VCaP (cell line): ENCODE measurements around the gene AFAP1.

Experiments
- H3K27ac ChIP-seq: fragments of 450-650 bp; 2 replicates; pipeline ENCODE4 v1.5.1; 2017
- TF ChIP-seq, protein P1 (sequence below): fragments of 450-650 bp; conservative IDR thresholded peaks from 2 replicates; pipeline ENCODE4 v1.5.1; 2017; ENCODE audit warnings: mild to moderate bottlenecking, moderate library complexity

AFAP1 gene

DNA sequence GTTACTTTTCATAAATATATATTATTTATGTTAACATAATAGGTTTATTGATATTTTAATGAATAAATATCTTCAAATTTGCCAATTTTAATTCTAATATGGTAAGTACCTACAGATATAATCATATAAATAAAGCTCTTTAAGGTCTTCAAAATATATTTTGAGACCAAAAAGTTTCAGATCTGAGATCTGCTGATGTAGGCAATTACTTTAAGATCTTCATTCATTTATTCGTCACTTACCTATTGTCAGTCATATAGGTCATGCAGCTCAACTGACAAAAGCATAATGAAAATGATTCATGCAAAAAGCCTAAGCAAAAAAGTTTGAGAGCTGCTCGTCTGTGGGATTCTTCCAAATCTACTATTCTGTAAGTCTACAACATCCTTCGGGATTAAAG lies 64.8 kb downstream of the AFAP1 start:
- TF ChIP-seq, protein P1, sequence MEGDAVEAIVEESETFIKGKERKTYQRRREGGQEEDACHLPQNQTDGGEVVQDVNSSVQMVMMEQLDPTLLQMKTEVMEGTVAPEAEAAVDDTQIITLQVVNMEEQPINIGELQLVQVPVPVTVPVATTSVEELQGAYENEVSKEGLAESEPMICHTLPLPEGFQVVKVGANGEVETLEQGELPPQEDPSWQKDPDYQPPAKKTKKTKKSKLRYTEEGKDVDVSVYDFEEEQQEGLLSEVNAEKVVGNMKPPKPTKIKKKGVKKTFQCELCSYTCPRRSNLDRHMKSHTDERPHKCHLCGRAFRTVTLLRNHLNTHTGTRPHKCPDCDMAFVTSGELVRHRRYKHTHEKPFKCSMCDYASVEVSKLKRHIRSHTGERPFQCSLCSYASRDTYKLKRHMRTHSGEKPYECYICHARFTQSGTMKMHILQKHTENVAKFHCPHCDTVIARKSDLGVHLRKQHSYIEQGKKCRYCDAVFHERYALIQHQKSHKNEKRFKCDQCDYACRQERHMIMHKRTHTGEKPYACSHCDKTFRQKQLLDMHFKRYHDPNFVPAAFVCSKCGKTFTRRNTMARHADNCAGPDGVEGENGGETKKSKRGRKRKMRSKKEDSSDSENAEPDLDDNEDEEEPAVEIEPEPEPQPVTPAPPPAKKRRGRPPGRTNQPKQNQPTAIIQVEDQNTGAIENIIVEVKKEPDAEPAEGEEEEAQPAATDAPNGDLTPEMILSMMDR = no peak
- no peak overlapping the region for H3K27ac ChIP-seq

GRCh38 chr4:7873881-7874280 lies 65.8 kb downstream of the AFAP1 start:
- TF ChIP-seq, protein P1 = no peak
- no peak overlapping the region for H3K27ac ChIP-seq

DNA sequence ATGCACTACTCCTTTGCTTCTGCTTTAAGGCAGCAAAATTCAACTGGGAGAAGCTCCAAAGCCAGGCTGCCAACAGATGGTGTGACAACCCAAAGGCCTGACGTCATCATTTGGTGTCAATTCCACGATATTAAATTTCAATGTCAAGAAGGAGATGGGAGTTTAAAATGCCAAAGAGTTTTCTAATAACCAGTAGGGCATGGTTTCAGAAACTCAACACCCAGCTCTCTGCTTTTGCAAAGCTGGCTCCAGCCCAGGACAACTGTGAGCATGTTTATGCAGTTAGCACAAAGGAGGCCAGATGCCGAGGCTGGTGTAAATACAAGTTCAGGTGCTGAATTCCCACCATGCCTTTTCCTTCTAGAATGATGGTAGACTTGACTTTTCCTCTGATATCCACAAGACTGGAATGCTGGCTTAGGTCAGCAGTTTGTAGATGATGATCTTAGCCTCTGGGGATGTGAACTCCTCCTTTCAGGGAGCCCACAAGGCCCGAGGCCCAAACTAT lies 67.3 kb downstream of the AFAP1 start:
- TF ChIP-seq, protein P1 = no peak
- no peak overlapping the region for H3K27ac ChIP-seq

GRCh38 chr4:7871356-7871755 lies 68.3 kb downstream of the AFAP1 start:
- no peak overlapping the region for H3K27ac ChIP-seq
- TF ChIP-seq, protein P1 = no peak

- H3K27ac ChIP-seq = no peak overlapping the region
Measured at GRCh38 chr4:7868892-7869471, 70.7 kb downstream of the AFAP1 start.

DNA sequence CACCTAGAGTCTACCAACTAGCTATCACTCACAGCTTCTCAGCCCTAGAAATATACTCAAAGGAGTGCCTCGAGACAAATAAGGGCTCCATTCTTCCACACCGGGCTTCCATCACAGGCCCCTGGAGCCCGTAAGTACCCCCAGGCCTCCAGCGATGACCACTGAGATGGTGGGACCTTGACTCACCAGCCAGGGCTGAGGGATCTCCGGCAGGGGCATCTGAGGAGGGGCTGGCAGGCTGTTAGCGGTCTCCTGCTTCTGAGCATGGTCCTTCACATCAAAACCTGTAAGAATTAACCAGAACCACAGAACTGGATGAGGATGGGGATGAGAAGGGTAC lies 71.3 kb downstream of the AFAP1 start:
- TF ChIP-seq, protein P1 = no peak
- H3K27ac ChIP-seq = no peak overlapping the region

More at GRCh38 chr4:7868892-7869471, 70.7 kb downstream of the AFAP1 start:
- TF ChIP-seq, protein P1 = no peak

DNA sequence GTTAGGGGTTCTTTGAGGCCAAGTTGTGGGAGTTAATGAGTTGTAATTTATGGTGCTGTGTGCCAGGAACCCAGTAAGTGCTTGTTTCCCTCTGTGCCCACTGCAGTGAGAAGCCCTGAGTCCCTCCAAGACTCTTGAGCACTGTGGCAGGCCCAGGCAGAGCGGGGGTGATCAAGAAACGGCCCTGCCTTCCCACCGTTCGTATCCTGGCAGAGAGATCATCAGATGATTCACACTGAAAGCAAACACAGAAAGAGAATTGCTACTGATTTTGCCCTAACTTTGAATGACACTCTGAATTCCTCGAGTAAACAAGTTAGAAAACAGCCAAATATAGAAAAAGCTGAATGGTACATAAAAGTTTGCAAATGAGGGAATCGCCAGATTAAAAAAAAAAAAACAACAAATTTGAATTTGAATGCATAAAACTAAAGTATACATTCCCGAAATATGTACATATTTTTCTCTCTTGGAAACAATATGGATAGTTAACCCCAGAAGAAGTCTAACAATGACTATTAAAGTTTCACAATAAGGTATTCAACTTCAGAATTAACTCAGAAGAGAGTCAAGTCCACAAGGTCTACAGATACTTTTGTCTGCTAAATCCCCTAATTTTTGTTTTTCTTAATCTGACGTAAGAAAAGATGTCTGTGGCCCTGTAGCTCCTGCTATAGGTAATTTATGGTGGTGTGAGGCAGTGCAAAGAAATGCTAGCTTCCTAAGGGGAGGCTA lies 71.8 kb downstream of the AFAP1 start:
- no peak overlapping the region for H3K27ac ChIP-seq
- TF ChIP-seq, protein P1 = no peak
